Neuronal stem cell (in vitro differentiated cells): ENCODE measurements around the gene CEMIP.

Source experiments
- DNase-seq: peaks from one replicate; pipeline ENCODE4 v3.0.0-alpha.2; 2013; ENCODE audit warnings: low spot score
- H2AFZ ChIP-seq: one replicate; pipeline ENCODE4 v1.6.1; 2013; ENCODE audit warnings: mild to moderate bottlenecking, low read length, inconsistent platforms
- H2AK5ac ChIP-seq: 2 replicates; pipeline ENCODE4 v1.6.1; 2013; ENCODE audit warnings: low read depth, mild to moderate bottlenecking, inconsistent platforms, low read length, moderate library complexity, mixed read lengths
- H2BK120ac ChIP-seq: 2 replicates; pipeline ENCODE4 v1.6.1; 2013; ENCODE audit warnings: low read depth, mild to moderate bottlenecking, inconsistent platforms, low read length, moderate library complexity, mixed read lengths
- H2BK12ac ChIP-seq: one replicate; pipeline ENCODE4 v1.6.1; 2013; ENCODE audit warnings: low read length, inconsistent platforms
- H2BK15ac ChIP-seq: 2 replicates; pipeline ENCODE4 v1.6.1; 2013; ENCODE audit warnings: mild to moderate bottlenecking, low read length, inconsistent platforms, mixed read lengths
- H2BK5ac ChIP-seq: one replicate; pipeline ENCODE4 v1.6.1; 2013; ENCODE audit warnings: inconsistent platforms, mild to moderate bottlenecking, low read length, moderate library complexity
- H3K14ac ChIP-seq: one replicate; pipeline ENCODE4 v1.6.1; 2013; ENCODE audit warnings: low read length, inconsistent platforms
- H3K18ac ChIP-seq: 2 replicates; pipeline ENCODE4 v1.6.1; 2013; ENCODE audit warnings: low read length, inconsistent platforms
- H3K23ac ChIP-seq: 2 replicates; pipeline ENCODE4 v1.6.1; 2013; ENCODE audit warnings: low read depth, mild to moderate bottlenecking, mixed read lengths, low read length, inconsistent platforms; ENCODE audit not compliant: poor library complexity
- H3K27ac ChIP-seq: replicated peaks from 3 replicates; pipeline ENCODE4 v1.5.1; 2013; ENCODE audit warnings: low read length, inconsistent platforms
- H3K27me3 ChIP-seq, 3 experiments: 2 replicates each; pipeline ENCODE4 v1.6.1; 2013; ENCODE audit warnings: low read length in 3 of 3, mild to moderate bottlenecking in 2 of 3, inconsistent platforms in 1 of 3, low read depth in 1 of 3, mixed read lengths in 1 of 3, moderate library complexity in 1 of 3; ENCODE audit not compliant: control insufficient read depth in 3 of 3, insufficient read depth in 3 of 3
- H3K36me3 ChIP-seq, 2 donors: replicated peaks in 1 of 2; 2 replicates each; pipeline ENCODE4 v1.6.1; 2013; ENCODE audit warnings: low read length in 2 of 2; ENCODE audit not compliant: control insufficient read depth in 2 of 2, insufficient read depth in 2 of 2
- H3K4ac ChIP-seq: 2 replicates; pipeline ENCODE4 v1.6.1; 2013; ENCODE audit warnings: inconsistent platforms, mild to moderate bottlenecking, low read length, moderate library complexity
- H3K4me1 ChIP-seq, 2 donors: 1 replicate in 1 of 2; 2 replicates in 1 of 2; pipeline ENCODE4 v1.6.1; 2013; ENCODE audit warnings: low read length in 2 of 2, low read depth in 1 of 2; ENCODE audit not compliant: control insufficient read depth in 2 of 2, insufficient read depth in 1 of 2
- H3K4me2 ChIP-seq: one replicate; pipeline ENCODE4 v1.6.1; 2013; ENCODE audit warnings: mild to moderate bottlenecking, low read length, inconsistent platforms; ENCODE audit not compliant: insufficient read depth, poor library complexity, severe bottlenecking
- H3K4me3 ChIP-seq, 2 donors: 2 replicates each; pipeline ENCODE4 v1.5.1; 2013; ENCODE audit warnings: low read length in 2 of 2, mild to moderate bottlenecking in 2 of 2, inconsistent platforms in 1 of 2, moderate library complexity in 1 of 2
- H3K79me1 ChIP-seq: one replicate; pipeline ENCODE4 v1.6.1; 2013; ENCODE audit warnings: low read depth, mild to moderate bottlenecking, inconsistent platforms, low read length, moderate library complexity
- H3K9ac ChIP-seq: one replicate; pipeline ENCODE4 v1.6.1; 2013; ENCODE audit warnings: mild to moderate bottlenecking, low read depth, low read length, inconsistent platforms; ENCODE audit not compliant: poor library complexity
- H3K9me3 ChIP-seq, 2 donors: replicated peaks in 1 of 2; 2 replicates each; pipeline versions ENCODE3 to v1.6.1; 2013; ENCODE audit warnings: low read length in 2 of 2, mild to moderate bottlenecking in 2 of 2, inconsistent platforms in 1 of 2, low read depth in 1 of 2, mixed read lengths in 1 of 2, moderate library complexity in 1 of 2; ENCODE audit not compliant: control insufficient read depth in 2 of 2, insufficient read depth in 1 of 2
- H4K8ac ChIP-seq: one replicate; pipeline ENCODE4 v1.6.1; 2013; ENCODE audit warnings: low read depth, mild to moderate bottlenecking, inconsistent platforms, low read length, moderate library complexity
- H4K91ac ChIP-seq: one replicate; pipeline ENCODE4 v1.6.1; 2013; ENCODE audit warnings: low read length, low read depth, mild to moderate bottlenecking, inconsistent platforms; ENCODE audit not compliant: poor library complexity
- WGBS, 2 donors: extraction: QIAGEN DNeasy Blood & Tissue Kit; methylation state at CpG; one replicate each; pipeline ENCODE4 v1.1.7; 2013; ENCODE audit warnings: missing lambda C conversion rate in 2 of 2, mixed read lengths in 1 of 2; ENCODE audit not compliant: insufficient read length in 2 of 2, insufficient replicate concordance in 1 of 2; ENCODE audit errors: extremely low coverage in 2 of 2; 5-methylcytosine and 5-hydroxymethylcytosine counted together

Gene CEMIP

GRCh38 chr15:80890341-80891005 lies 111.3 kb downstream of the CEMIP start:
- H4K8ac ChIP-seq = no peak overlapping the region
- no peaks in the 10 kb centered on the region for H3K9me3 ChIP-seq
- no peak overlapping the region for H4K91ac ChIP-seq
- H3K36me3 ChIP-seq = no peaks in the 10 kb centered on the region
- WGBS, 2 donors = no CpG with 5 or more reads among the region's 8 CpGs
- H3K9ac ChIP-seq = no peak overlapping the region
- no peak overlapping the region for H2AK5ac ChIP-seq
- no peak overlapping the region for H3K4me3 ChIP-seq
- no peak overlapping the region for H2BK5ac ChIP-seq
- no peak overlapping the region for H3K18ac ChIP-seq
- no peak overlapping the region for H2BK15ac ChIP-seq
- no peak overlapping the region for H3K14ac ChIP-seq
- DNase-seq = no peak
- no peak overlapping the region for H3K4me2 ChIP-seq
- H3K79me1 ChIP-seq = no peaks in the 10 kb centered on the region
- no peak overlapping the region for H2BK120ac ChIP-seq
- no peak overlapping the region for H2BK12ac ChIP-seq
- no peak overlapping the region for H3K4ac ChIP-seq
- no peak overlapping the region for H2AFZ ChIP-seq
- H3K27ac ChIP-seq = no peak overlapping the region
- no peaks in the 10 kb centered on the region for H3K27me3 ChIP-seq
- H3K23ac ChIP-seq = no peak overlapping the region
- H3K4me1 ChIP-seq = no peaks in the 10 kb centered on the region

GRCh38 chr15:80891006-80891405 lies 111.8 kb downstream of the CEMIP start:
- Histone ChIP-seq H3K14ac (no peak overlapping the region), H2BK120ac (no peak overlapping the region), H4K8ac (no peak overlapping the region), H2AFZ (no peak overlapping the region), H3K27ac (no peak overlapping the region), H2BK5ac (no peak overlapping the region), H3K18ac (no peak overlapping the region), H4K91ac (no peak overlapping the region), H3K4me3 (no peak overlapping the region), H3K4me2 (no peak overlapping the region), H3K4ac (no peak overlapping the region), H3K36me3 (no peaks in the 10 kb centered on the region), H3K23ac (no peak overlapping the region), H3K79me1 (no peaks in the 10 kb centered on the region), H2BK15ac (no peak overlapping the region), H2AK5ac (no peak overlapping the region), H2BK12ac (no peak overlapping the region), H3K4me1 (no peaks in the 10 kb centered on the region), H3K9ac (no peak overlapping the region), H3K27me3 (no peaks in the 10 kb centered on the region), H3K9me3 (no peaks in the 10 kb centered on the region)
- no peak for DNase-seq

GRCh38 chr15:80892414-80892813 lies 113.2 kb downstream of the CEMIP start:
- no peak overlapping the region for H4K8ac ChIP-seq
- no peaks in the 10 kb centered on the region for H3K27me3 ChIP-seq
- H3K4ac ChIP-seq = no peak overlapping the region
- WGBS, 2 donors = no CpG with 5 or more reads among the region's 5 CpGs
- H3K4me2 ChIP-seq = no peak overlapping the region
- no peak overlapping the region for H2AK5ac ChIP-seq
- peaks cover 0 to 2% of the 10 kb centered on the region in 2 donors for H3K9me3 ChIP-seq
- no peak overlapping the region for H3K9ac ChIP-seq
- no peak overlapping the region for H3K14ac ChIP-seq
- no peak overlapping the region for H3K4me3 ChIP-seq
- no peaks in the 10 kb centered on the region for H3K79me1 ChIP-seq
- H3K4me1 ChIP-seq = no peaks in the 10 kb centered on the region
- H3K36me3 ChIP-seq = no peaks in the 10 kb centered on the region
- no peak for DNase-seq
- no peak overlapping the region for H2BK15ac ChIP-seq
- no peak overlapping the region for H4K91ac ChIP-seq
- no peak overlapping the region for H3K23ac ChIP-seq
- no peak overlapping the region for H2BK120ac ChIP-seq
- no peak overlapping the region for H2BK12ac ChIP-seq
- no peak overlapping the region for H3K27ac ChIP-seq
- no peak overlapping the region for H3K18ac ChIP-seq
- H2BK5ac ChIP-seq = no peak overlapping the region
- H2AFZ ChIP-seq = no peak overlapping the region

- no peaks in the 10 kb centered on the region for H3K27me3 ChIP-seq
- no peak overlapping the region for H2BK120ac ChIP-seq
- H2AK5ac ChIP-seq = no peak overlapping the region
- H3K4ac ChIP-seq = no peak overlapping the region
- H3K14ac ChIP-seq = no peak overlapping the region
- no peak overlapping the region for H2BK5ac ChIP-seq
- H2BK15ac ChIP-seq = no peak overlapping the region
- H3K79me1 ChIP-seq = no peaks in the 10 kb centered on the region
- H3K4me1 ChIP-seq = no peaks in the 10 kb centered on the region
- no peak overlapping the region for H3K4me2 ChIP-seq
- peak overlapping the region; percentile 73 for H4K91ac ChIP-seq
- H3K27ac ChIP-seq = no peak overlapping the region
- no peak overlapping the region for H2BK12ac ChIP-seq
- H3K9ac ChIP-seq = no peak overlapping the region
- H4K8ac ChIP-seq = no peak overlapping the region
- no peak overlapping the region for H3K23ac ChIP-seq
- WGBS, 2 donors = no CpG with 5 or more reads among the region's 1 CpG
- H3K18ac ChIP-seq = no peak overlapping the region
- no peaks in the 10 kb centered on the region for H3K36me3 ChIP-seq
- H3K9me3 ChIP-seq = peaks cover 0 to 2% of the 10 kb centered on the region in 2 donors
- no peak for DNase-seq
- H2AFZ ChIP-seq = no peak overlapping the region
- H3K4me3 ChIP-seq = no peak overlapping the region
These were observed 114.6 kb downstream of the CEMIP start for GRCh38 chr15:80893777-80894176.
